OCI-LY7 (cell line): ENCODE results near the gene RNF222. TPM values are rescaled to one million over a fixed set of nuclear protein-coding genes. Genes with fewer than 3 reads are reported as not detected.
A peak's percentile ranks its signal among the peaks of the same experiment; 100 is the strongest.

Experiments used
- BruUV-seq: library from RNA; stranded (reverse); fragments of 400-500 nt; replicated peaks from 2 replicates; lab custom pipeline; 2021; lab: Mats Ljungman, UMichigan
- CTCF ChIA-PET: fragments of 300-600 bp; sonication (Branson Sonifier 250); formaldehyde crosslinking; loops from one replicate; lab custom pipeline; 2022; ENCODE audit warnings: antibody characterized with exemption; ENCODE audit not compliant: unreplicated experiment; lab: Charles Lee
- POLR2A ChIA-PET: fragments of 300-600 bp; sonication (Branson Sonifier 250); formaldehyde crosslinking; loops from one replicate; lab custom pipeline; 2022; ENCODE audit warnings: antibody characterized with exemption; lab: Charles Lee
- DNase-seq: peaks from one replicate; pipeline ENCODE4 v3.0.0-alpha.2; 2015; ENCODE audit warnings: low spot score
- H2AFZ ChIP-seq: fragments of 200-600 bp; sonication (generic), shearing (Covaris generic); 2 replicates; pipeline ENCODE4 v1.6.1; 2014; ENCODE audit warnings: mild to moderate bottlenecking, antibody characterized with exemption, low read length, moderate library complexity
- H3K27ac ChIP-seq: fragments of 200-600 bp; sonication (generic); 2 replicates; pipeline ENCODE4 v1.5.1; 2014; ENCODE audit warnings: mixed run types, low read depth, mild to moderate bottlenecking, moderate library complexity, low read length, inconsistent platforms; ENCODE audit not compliant: poor library complexity, severe bottlenecking
- H3K36me3 ChIP-seq: fragments of 200-600 bp; sonication (generic); 2 replicates; pipeline ENCODE4 v1.6.1; 2014; ENCODE audit warnings: mild to moderate bottlenecking, antibody characterized with exemption, low read length, moderate library complexity, mixed read lengths; ENCODE audit not compliant: insufficient read depth
- H3K4me1 ChIP-seq: fragments of 200-600 bp; sonication (generic); 2 replicates; pipeline ENCODE4 v1.5.1; 2014; ENCODE audit warnings: mild to moderate bottlenecking, low read length; ENCODE audit not compliant: insufficient read depth, poor library complexity, severe bottlenecking
- H3K4me2 ChIP-seq: fragments of 200-600 bp; sonication (generic); 2 replicates; pipeline ENCODE4 v1.6.1; 2014; ENCODE audit warnings: mild to moderate bottlenecking, low read length
- H3K4me3 ChIP-seq: fragments of 200-600 bp; sonication (generic); 2 replicates; pipeline ENCODE4 v1.5.1; 2014; ENCODE audit warnings: mild to moderate bottlenecking, low read depth, low read length; ENCODE audit not compliant: poor library complexity, severe bottlenecking
- H3K79me2 ChIP-seq: fragments of 200-600 bp; sonication (generic); 2 replicates; pipeline ENCODE4 v1.6.1; 2016; ENCODE audit warnings: low read depth, mild to moderate bottlenecking, low read length, moderate library complexity, mixed read lengths; ENCODE audit not compliant: insufficient read depth
- H3K9me2 ChIP-seq: fragments of 200-600 bp; sonication (generic); 2 replicates; pipeline ENCODE4 v1.6.1; 2016; ENCODE audit warnings: mild to moderate bottlenecking, low read length, mixed read lengths; ENCODE audit not compliant: insufficient read depth
- H3K9me3 ChIP-seq: fragments of 200-600 bp; sonication (generic); 2 replicates; pipeline ENCODE4 v1.6.1; 2014; ENCODE audit warnings: mild to moderate bottlenecking, mixed run types, low read length, mixed read lengths
- H4K20me1 ChIP-seq: fragments of 200-600 bp; sonication (generic); 2 replicates; pipeline ENCODE4 v1.6.1; 2014; ENCODE audit warnings: mild to moderate bottlenecking, antibody characterized with exemption, low read length, moderate library complexity, mixed read lengths; ENCODE audit not compliant: insufficient read depth
- EZH2phosphoT487 ChIP-seq: fragments of 200-600 bp; sonication (generic); IDR thresholded peaks from 2 replicates; pipeline ENCODE4 v1.6.1; 2018; ENCODE audit warnings: low read depth, borderline replicate concordance, mild to moderate bottlenecking, mixed run types, antibody characterized with exemption, low read length, moderate library complexity, mixed read lengths
- intact Hi-C: fragments of 100-400 bp; cut with micrococcal nuclease; formaldehyde crosslinking; loops from one replicate; pipeline ENCODE4 v1.10.0; 2022; ENCODE audit not compliant: unreplicated experiment
- total RNA-seq, 2 experiments: library from RNA; depleted of rRNA in 1 of 2; stranded (reverse); fragments of >200 nt in 1 of 2; shearing (Covaris generic) in 1 of 2; gene quantifications; 2 replicates each; pipeline ENCODE4 v1.2.3, GENCODE V29; 2014 to 2022
- TF ChIP-seq, protein P1 (sequence below): fragments of 200-600 bp; sonication (generic); conservative IDR thresholded peaks from 2 replicates; pipeline ENCODE4 v1.5.1; 2014; ENCODE audit warnings: mild to moderate bottlenecking, antibody characterized with exemption, low read length, moderate library complexity, mixed read lengths

Gene RNF222
- total RNA-seq, 2 experiments from 2014 or later: 0.06 to 0.15 TPM

DNA sequence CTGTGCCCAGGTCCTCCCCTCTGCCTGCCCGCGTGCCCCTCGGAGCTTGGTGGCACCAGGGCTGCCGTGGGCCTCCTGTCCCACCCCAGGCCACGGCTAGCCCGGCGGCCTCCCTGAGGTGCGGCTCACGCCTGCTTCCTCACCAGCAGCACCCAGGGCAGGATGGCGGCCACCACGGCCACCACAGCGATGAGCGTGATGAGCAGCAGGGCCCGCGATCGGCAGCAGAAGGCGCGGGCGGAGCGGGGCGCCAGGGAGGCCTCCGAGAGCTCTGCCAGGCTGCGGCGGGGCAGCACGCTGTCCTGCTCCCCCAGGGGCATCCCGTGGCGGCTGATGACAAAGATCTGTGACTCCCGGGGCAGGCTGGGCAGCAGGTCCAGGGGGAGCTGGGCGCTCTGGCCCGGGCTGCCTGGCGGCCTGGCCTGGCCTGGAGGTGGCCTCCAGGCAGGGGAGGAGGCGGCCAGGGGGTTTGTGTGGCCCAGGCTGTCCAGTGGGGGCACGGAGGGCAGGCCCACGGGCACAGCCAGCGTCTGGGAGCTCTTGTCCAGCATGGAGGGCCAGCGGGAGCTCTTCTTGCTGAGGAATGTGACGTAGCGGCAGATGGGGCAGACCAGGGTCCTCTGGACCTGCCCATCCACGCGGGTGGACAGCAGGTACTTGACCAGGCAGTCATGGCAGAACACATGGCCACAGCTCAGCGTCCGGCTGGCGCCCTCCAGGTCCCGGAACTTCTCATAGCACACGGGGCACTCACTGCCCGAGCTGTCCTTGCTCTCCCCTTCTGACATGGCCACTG, 4.8 kb downstream of the RNF222 start:
- CTCF ChIA-PET: no interaction called here
- Histone ChIP-seq H3K79me2 (no peaks in the 10 kb centered on the region), H3K9me3 (no peaks in the 10 kb centered on the region), H3K27ac (no peak overlapping the region), H3K4me3 (no peak overlapping the region), H3K4me1 (peaks cover 12% of the 10 kb centered on the region), H2AFZ (peak overlapping the region; percentile 58), H3K36me3 (no peaks in the 10 kb centered on the region), H4K20me1 (no peaks in the 10 kb centered on the region), H3K9me2 (no peaks in the 10 kb centered on the region), H3K4me2 (peak overlapping the region; percentile 33; the same call in 1 of the 2 replicates)
- POLR2A ChIA-PET: interaction anchor here (0.6 kb wide), 1 partner anchor 509 kb away, joined by 3 read pairs; no protein-coding TSS in a partner anchor
- TF ChIP-seq EZH2phosphoT487: no peak
- TF ChIP-seq, protein P1, sequence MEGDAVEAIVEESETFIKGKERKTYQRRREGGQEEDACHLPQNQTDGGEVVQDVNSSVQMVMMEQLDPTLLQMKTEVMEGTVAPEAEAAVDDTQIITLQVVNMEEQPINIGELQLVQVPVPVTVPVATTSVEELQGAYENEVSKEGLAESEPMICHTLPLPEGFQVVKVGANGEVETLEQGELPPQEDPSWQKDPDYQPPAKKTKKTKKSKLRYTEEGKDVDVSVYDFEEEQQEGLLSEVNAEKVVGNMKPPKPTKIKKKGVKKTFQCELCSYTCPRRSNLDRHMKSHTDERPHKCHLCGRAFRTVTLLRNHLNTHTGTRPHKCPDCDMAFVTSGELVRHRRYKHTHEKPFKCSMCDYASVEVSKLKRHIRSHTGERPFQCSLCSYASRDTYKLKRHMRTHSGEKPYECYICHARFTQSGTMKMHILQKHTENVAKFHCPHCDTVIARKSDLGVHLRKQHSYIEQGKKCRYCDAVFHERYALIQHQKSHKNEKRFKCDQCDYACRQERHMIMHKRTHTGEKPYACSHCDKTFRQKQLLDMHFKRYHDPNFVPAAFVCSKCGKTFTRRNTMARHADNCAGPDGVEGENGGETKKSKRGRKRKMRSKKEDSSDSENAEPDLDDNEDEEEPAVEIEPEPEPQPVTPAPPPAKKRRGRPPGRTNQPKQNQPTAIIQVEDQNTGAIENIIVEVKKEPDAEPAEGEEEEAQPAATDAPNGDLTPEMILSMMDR: no peak
- intact Hi-C loops: no loop called here
- BruUV-seq: no TSS peak
- DNase-seq: no peak

DNA sequence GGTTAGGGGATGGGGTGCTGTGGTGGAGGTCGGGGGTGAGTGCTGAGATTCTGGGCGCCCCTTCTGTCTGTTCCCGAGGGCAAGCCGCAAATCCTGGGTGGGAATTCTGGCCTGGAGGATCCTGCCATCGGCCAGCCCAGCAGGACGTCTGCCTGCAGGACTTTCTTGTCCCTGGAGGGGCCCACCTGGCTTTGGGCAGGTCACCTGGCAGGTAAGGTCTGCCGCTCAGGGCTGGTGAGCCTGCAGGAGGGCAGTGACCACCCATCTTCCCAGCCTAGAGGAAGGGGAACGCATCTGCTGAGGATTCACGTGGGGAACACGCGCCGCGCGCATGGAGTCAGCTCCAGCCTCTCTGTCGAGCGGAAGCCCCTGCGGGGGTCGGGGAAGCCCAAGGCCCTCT, 5.4 kb downstream of the RNF222 start:
- no peak overlapping the region for H3K4me3 ChIP-seq
- DNase-seq: no peak
- no peak overlapping the region for H2AFZ ChIP-seq
- no peaks in the 10 kb centered on the region for H3K79me2 ChIP-seq
- H3K4me2 ChIP-seq: no peak overlapping the region
- H3K27ac ChIP-seq: no peak overlapping the region
- no peaks in the 10 kb centered on the region for H4K20me1 ChIP-seq
- ChIA-PET POLR2A (no interaction called here), CTCF (no interaction called here)
- intact Hi-C loops: no loop called here
- no TSS peak for BruUV-seq
- H3K9me2 ChIP-seq: no peaks in the 10 kb centered on the region
- no peak for TF ChIP-seq EZH2phosphoT487
- TF ChIP-seq, protein P1: no peak
- H3K9me3 ChIP-seq: no peaks in the 10 kb centered on the region
- H3K36me3 ChIP-seq: no peaks in the 10 kb centered on the region
- H3K4me1 ChIP-seq: peaks cover 12% of the 10 kb centered on the region

DNA sequence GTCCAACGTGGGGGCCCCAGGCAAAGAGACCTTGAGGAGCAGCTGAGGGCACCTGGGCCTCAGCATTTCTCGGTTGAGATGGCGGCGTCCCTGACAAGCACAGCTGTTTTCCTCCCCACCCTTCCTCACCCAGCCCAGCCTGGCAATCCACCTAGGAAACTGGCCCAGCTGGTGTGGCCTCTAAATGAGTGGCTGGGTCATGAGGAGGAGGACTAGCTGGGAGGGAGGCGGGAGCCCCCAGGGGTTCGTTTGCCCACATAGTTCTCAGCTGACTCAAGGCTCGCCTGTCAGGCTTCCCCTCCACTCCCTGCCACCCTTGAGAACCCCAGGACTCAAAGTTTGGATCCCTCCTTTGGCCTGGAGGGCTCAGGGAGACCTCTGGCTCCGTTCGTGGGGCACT, 5.9 kb downstream of the RNF222 start:
- H3K36me3 ChIP-seq: no peaks in the 10 kb centered on the region
- no peak overlapping the region for H2AFZ ChIP-seq
- DNase-seq: no peak
- TF ChIP-seq, protein P1: no peak
- no peak for TF ChIP-seq EZH2phosphoT487
- ChIA-PET CTCF (no interaction called here), POLR2A (no interaction called here)
- H3K9me2 ChIP-seq: no peaks in the 10 kb centered on the region
- H3K27ac ChIP-seq: no peak overlapping the region
- BruUV-seq: no TSS peak
- intact Hi-C loops: no loop called here
- H4K20me1 ChIP-seq: no peaks in the 10 kb centered on the region
- no peak overlapping the region for H3K4me3 ChIP-seq
- no peaks in the 10 kb centered on the region for H3K79me2 ChIP-seq
- no peaks in the 10 kb centered on the region for H3K9me3 ChIP-seq
- H3K4me1 ChIP-seq: peaks cover 12% of the 10 kb centered on the region
- no peak overlapping the region for H3K4me2 ChIP-seq
